K562 treated with DMSO at 1 percent for 12 hours (cell line): ENCODE data around the gene ADGRG1. TPM values are rescaled to one million over a fixed set of nuclear protein-coding genes. Genes with fewer than 3 reads are reported as not detected.

Experiments
- total RNA-seq: library from RNA; unstranded; fragments of 300-600 nt; gene quantifications from 2 replicates; pipeline ENCODE4 v1.2.3, GENCODE V29; 2022; ENCODE audit not compliant: insufficient read depth

Gene ADGRG1
- total RNA-seq, result 0.22 and 0.57 TPM in 2 replicates

GRCh38 chr16:57628008-57628781 is at the start of gene ADGRG1:
ADGRG1 (plus strand) TSS chr16:57628630; CDS start chr16:57650288, 21,658 bp downstream.

GRCh38 chr16:57668263-57668571 is 39.8 kb downstream of the ADGRG1 start, which contains the start of gene ADGRG3:
ADGRG3 (plus strand) TSS chr16:57668306; CDS start chr16:57668348, 42 bp downstream.

GRCh38 chr16:57694725-57695679 is 66.6 kb downstream of the ADGRG1 start, which contains the start of gene DRC7:
DRC7 (plus strand) TSS chr16:57694806; CDS start chr16:57697950, 3,144 bp downstream.

Other genes starting within 250 kb of the ADGRG1 start
- gene CCL17, start 223.9 kb upstream of the ADGRG1 start, total RNA-seq, result not detected in 2 replicates
- 46.4 and 56.0 TPM in 2 replicates for gene CIAPIN1, start 181.2 kb upstream of the ADGRG1 start, total RNA-seq
- 45.5 and 54.2 TPM in 2 replicates for gene COQ9, start 181.2 kb upstream of the ADGRG1 start, total RNA-seq
- 64.5 and 127 TPM in 2 replicates for gene POLR2C, start 166.0 kb upstream of the ADGRG1 start, total RNA-seq
- 7.6 and 18.3 TPM in 2 replicates for gene DOK4, start 142.1 kb upstream of the ADGRG1 start, total RNA-seq
- gene CCDC102A, start 92.1 kb upstream of the ADGRG1 start, total RNA-seq, result 4.5 and 5.0 TPM in 2 replicates
- 0.28 and 1.8 TPM in 2 replicates for gene ADGRG5, start 86.0 kb upstream of the ADGRG1 start, total RNA-seq
- gene ADGRG3, start 39.7 kb downstream of the ADGRG1 start, total RNA-seq, result 1.8 TPM in 1 of 2 replicates, not detected in the other
- gene DRC7, start 66.2 kb downstream of the ADGRG1 start, total RNA-seq, result 0.48 TPM in 1 of 2 replicates, not detected in the other
- 29.3 and 30.0 TPM in 2 replicates for gene KATNB1, start 107.1 kb downstream of the ADGRG1 start, total RNA-seq
- gene KIFC3, start 173.9 kb downstream of the ADGRG1 start, total RNA-seq, result 61.0 and 64.2 TPM in 2 replicates